Measurements from ENCODE around the gene ATG10.
A peak's percentile ranks its signal among the peaks of the same experiment; 100 is the strongest.
"Not testable (repeated sequence)": the region's sequence is repeated elsewhere in the genome, so short reads cannot be mapped to it uniquely, and the experiment has no call there.

ATG10 gene

DNA sequence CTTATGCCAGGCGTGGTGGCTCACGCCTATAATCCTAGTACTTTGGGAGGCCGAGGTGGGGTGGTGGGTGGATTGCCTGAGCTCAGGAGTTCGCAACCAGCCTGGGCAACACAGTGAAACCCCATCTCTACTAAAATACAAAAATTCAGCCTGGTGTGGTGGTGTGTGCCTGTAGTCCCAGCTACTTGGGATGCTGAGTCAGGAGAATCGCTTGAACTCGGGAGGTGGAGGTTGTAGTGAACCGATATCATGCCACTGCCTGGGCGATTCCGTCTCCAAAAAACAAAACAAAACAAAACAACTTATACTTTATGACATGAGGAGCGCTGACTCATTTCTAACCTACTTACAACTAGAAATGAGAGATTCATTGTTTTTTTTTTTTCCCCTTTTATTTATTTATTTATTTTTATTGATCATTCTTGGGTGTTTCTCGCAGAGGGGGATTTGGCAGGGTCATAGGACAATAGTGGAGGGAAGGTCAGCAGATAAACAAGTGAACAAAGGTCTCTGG lies 10.4 kb downstream of the ATG10 start:
- not testable (repeated sequence) for DNase-seq

DNA sequence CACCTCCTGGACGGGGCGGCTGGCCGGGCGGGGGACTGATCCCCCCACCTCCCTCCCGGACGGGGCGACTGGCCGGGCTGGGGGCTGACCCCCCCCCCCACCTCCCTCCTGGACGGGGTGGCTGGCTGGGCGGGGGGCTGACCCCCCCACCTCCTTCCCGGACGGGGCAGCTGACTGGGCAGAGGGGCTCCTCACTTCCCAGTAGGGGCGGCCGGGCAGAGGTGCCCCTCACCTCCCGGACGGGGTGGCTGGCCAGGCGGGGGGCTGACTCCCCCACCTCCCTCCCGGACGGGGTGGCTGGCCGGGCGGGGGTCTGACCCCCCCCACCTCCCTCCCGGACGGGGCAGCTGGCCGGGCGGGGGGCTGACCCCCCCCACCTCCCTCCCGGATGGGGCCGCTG lies 11.3 kb downstream of the ATG10 start:
- DNase-seq: not testable (repeated sequence)

- not testable (repeated sequence) for DNase-seq
Observed at GRCh38 chr5:81983563-81983962, 11.7 kb downstream of the ATG10 start.

- no peak for DNase-seq
Observed at GRCh38 chr5:81986126-81986525, 14.3 kb downstream of the ATG10 start.

DNA sequence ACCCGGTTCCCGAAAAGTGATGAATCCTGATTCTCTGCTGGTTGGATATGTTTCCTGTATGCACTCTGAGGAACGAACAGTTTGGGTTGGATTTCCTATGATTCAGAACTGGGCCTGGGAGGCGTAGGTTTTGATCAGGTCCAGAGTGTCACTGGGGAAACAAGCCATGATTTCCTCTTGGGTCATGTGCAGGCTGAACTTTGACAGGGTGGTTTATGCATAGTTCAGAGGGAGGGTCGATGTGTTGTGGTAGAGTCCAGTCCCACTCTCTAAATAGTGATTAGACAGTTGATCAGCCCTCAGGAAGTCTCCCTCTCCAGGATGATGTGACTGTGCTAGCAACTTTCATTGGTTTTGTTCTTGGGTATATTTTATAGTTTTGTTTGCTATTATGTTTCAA lies 17.4 kb downstream of the ATG10 start:
- DNase-seq: no peak

DNA sequence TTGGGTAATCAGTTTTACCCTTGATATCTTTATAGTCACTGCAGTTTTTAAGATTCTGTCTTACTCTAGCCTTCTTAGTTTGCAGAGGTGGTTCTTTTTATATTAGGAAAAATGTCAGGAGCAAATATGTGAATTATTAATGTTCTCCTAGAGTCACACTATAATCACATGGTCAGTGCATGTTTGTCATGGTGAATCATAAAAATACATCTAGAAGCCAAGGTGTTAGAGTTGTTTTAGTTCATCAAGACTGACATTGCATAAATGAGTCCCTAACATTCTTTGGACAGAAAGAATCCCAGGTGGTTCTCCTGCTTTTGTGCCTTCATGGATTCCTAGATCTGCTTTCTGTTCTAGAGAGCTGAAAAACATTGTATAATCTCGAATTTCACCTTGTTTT lies 22.9 kb downstream of the ATG10 start:
- no peak for DNase-seq

GRCh38 chr5:81995407-81995806 lies 23.6 kb downstream of the ATG10 start:
- no peak for DNase-seq

DNA sequence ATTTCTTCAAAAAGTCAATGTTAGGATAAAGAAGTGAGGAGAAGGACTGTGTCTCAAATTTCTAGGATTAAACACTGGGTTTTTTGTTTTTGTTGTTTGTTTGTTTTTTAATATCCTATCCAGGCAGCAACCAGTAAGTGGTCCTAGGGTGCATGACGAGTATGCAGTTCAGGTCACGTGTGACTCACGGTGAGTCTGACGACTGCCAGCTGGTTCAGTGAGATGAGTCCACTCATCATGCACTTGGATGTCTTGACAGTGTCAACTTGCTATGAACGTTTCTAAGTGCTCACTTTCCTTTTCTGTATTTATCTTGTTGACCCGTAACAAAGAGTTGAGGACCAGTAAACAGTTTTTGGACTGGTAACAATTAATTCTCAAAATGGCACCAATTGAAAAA lies 32.7 kb downstream of the ATG10 start:
- no peak for DNase-seq

- DNase-seq: not testable (repeated sequence)
Observed at GRCh38 chr5:82009869-82010268, 38.0 kb downstream of the ATG10 start.

GRCh38 chr5:82010696-82011095 lies 38.9 kb downstream of the ATG10 start:
- DNase-seq: no peak

DNA sequence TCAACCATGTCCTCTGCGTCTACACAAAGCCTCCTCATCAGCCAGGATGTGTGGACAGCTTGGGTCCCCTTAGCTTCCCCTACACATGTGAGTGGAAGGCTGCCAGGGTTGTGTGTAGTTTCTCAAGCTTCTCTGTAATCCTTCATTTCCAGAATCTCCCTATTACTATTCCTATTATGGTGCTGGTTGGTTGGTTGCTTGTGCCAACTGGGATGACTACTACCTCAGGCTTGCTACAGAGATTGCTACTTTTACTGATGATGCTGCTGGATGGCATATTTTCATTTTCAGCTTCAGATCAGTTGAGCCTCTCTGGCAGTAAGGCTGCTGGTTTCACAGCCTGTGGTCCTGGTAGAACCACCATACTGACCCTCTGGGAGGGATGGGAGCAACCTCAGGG lies 39.9 kb downstream of the ATG10 start:
- DNase-seq: no peak

DNA sequence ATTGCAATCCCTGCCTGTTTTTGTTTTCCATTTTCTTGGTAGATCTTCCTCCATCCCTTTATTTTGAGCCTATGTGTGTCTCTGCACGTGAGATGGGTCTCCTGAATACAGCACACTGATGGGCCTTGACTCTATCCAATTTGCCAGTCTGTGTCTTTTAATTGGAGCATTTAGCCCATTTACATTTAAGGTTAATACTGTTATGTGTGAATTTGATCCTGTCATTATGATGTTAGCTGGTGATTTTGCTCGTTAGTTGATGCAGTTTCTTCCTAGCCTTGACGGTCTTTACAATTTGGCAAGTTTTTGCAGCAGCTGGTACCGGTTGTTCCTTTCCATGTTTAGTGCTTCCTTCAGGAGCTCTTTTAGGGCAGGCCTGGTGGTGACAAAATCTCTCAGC lies 42.8 kb downstream of the ATG10 start:
- DNase-seq: not testable (repeated sequence)

DNA sequence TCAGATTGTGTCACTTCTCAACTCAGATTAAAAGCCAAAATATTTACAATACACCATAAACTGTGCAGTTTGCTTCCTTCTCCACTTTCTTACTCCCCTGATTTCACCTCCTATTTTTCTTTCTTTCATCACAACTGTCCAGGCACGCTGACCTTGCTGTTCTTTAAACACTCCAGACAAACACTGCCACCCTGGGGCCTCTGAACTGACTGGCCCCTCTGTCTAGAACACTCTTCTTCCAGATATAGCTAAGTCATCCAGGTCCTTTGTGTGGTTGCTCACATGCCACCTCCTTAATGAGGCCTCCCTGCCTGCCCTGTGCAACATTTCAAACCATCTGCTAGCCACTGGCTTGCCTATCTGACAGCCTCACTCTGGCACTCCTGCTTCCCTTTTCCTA lies 46.6 kb downstream of the ATG10 start:
- DNase-seq: peak in 5 of 56 donors; percentile 4 to 20 (median 7)

DNA sequence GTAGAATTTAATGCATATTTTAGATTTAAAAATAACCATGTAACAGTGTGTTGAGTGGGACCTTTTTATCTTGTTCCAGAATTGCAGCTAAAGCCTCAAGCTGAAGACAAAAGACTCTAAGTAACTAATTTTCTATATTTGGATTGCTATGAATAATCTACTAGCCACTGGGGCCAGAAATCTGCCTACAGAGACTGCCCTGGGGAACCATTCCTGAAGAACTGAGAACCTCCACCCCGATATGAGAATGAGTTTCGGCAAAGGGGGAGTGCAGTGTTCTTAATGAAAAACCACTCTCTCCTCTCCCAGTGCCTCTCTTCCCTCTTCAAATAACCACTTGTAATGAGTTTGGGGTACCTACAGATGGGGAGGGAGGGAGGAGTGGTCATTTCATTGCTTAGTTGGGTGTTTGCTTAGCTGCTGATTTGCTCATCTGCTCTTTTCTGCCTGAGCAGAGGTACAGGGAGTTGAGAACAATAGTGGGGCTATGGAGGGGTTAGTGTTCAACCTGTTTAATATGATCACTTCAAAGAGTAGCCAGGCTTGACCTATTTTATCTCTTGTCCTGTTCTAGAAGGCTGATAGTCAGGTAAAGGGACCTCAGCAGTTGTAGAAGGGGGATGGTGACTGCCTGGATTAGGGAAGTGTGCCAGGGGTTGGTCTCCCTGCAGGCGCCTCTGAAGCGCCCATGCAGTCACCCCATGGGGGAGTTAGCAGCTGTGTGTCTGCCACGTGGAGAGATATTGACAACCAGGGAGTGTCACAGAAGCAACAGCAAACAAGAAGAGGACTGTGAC lies 47.7 kb downstream of the ATG10 start:
- DNase-seq: peak in 19 of 56 donors; percentile 2 to 43 (median 11)

- DNase-seq: no peak
Observed at GRCh38 chr5:82022499-82022898, 50.7 kb downstream of the ATG10 start.

DNA sequence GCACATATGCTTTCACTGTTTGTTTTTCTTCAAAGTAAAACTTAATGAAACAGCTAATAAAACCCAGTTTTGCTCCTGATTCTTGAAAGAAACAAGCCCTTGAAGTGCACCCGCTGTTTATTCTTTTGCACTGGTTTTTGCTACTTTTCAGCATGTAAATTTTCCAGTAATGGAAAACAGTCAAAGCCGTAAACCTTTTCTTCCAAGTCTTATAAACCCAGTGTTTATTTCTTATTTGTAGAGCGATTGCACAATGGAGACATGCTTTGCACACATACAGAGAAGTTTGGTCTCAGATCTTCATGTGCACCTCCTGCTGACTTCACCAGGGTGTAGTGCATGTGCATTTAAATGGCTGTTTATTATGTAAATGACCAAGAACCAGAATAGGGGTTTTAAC lies 51.8 kb downstream of the ATG10 start:
- DNase-seq: no peak

- DNase-seq: no peak
Observed at GRCh38 chr5:82031220-82032119, 59.6 kb downstream of the ATG10 start.

DNA sequence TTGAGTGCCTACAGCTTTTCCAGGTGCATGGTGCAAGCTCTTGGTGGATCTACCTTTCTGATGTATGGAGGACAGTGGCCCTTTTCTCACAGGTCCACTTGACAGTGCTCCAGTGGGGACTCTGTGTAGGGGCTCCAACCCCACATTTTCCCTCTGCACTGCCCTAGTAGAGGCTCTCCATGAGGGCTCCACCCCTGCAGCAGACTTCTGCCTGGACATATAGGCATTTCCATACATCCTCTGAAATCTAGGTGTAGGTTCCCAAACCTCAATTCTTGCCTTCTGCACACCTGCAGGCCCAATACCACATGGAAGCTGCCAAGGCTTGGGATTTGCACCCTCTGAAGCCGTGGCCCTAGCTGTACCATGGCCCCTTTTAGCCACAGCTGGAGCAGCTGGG lies 71.1 kb downstream of the ATG10 start:
- DNase-seq: not testable (repeated sequence)

GRCh38 chr5:82044010-82044409 lies 72.2 kb downstream of the ATG10 start:
- DNase-seq: no peak

DNA sequence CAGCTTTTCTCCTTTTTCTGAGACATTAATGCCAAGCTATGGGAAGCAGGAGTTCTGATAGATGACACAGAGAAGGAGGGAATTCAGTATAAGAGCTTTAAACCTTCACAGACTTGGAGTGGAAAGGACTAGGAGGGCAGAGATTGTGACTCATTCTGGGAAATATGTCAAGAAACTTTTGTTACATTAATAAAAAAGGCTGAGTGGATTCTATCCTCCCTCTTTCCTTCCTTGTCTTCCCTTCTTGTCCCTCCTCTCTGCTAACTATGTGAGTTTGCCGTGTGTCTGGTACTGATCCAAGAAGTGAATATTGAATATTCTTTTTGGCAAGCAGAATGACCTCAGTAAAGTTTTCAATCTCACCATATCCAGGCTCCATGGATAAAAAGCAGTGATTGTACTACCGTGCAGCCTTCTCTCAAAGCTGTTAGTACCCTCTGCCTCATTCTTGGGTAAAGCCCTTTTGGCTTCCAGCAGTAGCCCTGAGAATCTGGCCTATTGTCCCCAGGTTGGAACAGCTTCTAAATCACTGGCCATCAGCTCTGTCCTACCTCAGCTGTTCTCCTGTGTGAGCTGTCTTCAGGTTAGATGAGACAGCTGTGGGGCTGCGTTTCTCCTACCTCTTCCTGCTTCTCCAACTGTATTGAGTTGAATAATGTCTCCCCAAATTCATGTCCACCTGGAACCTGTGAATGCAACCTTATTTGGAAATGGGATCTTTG lies 73.9 kb downstream of the ATG10 start:
- no peak for DNase-seq

DNA sequence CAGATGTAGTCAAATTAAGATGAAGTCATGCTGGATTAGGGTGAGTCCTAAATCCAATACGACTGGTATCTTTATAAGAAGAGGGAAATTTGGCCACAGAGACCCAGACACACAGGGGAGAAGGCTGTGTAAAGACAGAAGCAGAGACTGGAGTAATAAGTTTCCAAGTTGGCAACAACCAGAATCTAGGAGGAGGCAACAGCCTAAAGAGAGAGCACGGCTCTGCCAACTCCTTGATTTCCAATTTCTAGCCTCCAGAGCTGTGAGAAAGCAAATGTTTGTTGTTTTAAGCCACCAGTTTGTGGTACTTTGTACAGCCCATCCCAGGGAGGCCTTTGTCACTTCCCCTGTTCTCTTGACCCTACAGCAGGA lies 74.4 kb downstream of the ATG10 start:
- no peak for DNase-seq

- no peak for DNase-seq
Observed at GRCh38 chr5:82050955-82051354, 79.1 kb downstream of the ATG10 start.

Measured in amygdala (tissue), 56 donors.